ENCODE results near the gene GDF10. TPM values are rescaled to one million over a fixed set of nuclear protein-coding genes. Genes with fewer than 3 reads are reported as not detected.
A peak's percentile ranks its signal among the peaks of the same experiment; 100 is the strongest.

Gene GDF10
- total and polyA plus RNA-seq, 9 of the 15 experiments (the other 6 are each of a cell fraction or from before 2014, with no cell fraction given), result 0.03 to 0.20 (median 0.11) TPM; not detected in 6

- ATAC-seq (no peak), FAIRE-seq (no peak), DNase-seq (ENCODE audit: extremely low read depth in 1 of 4, low spot score in 3 of 4) (no peak)
- peak overlapping the region in 1 of 2 experiments; percentile 17; a peak in 1 of 4 replicates for H3K9ac ChIP-seq (ENCODE audit: insufficient read depth in 1 of 2, low read depth in 2 of 2, low read length in 2 of 2)
- intact Hi-C loops (cut with micrococcal nuclease), result no loop called here
- no TSS peak for BruUV-seq (replicated peaks)
- H2AFZ ChIP-seq (ENCODE audit: low read depth, low read length), result no peak overlapping the region
- no peak overlapping the region for H3K4me3 ChIP-seq
- no peak overlapping the region for H3K4me2 ChIP-seq (ENCODE audit: insufficient read depth, low read length)
- H3K27me3 ChIP-seq (ENCODE audit: control insufficient read depth in 2 of 2, insufficient read depth in 2 of 2, low read length in 2 of 2), result peaks cover 5 to 40% of the 10 kb centered on the region in 2 experiments; a peak in 3 of 5 replicates
- CTCF ChIA-PET (ENCODE audit: low intra/inter-chr PET ratio), result no interaction called here
- 0 out of 2 replicates have a peak, but pooled peaks cover 5% of the 10 kb centered on the region for H4K20me1 ChIP-seq (replicated peaks; ENCODE audit: control insufficient read depth, insufficient read depth, low read length)
- H3K9me3 ChIP-seq (replicated peaks; ENCODE audit: control insufficient read depth, insufficient read depth, low read depth, low read length), result no peaks in the 10 kb centered on the region
- in situ Hi-C loops (cut with MboI), result no loop called here
- H3K9me1 ChIP-seq (ENCODE audit: control insufficient read depth, insufficient read depth, low read length), result no peaks in the 10 kb centered on the region
- H3K36me3 ChIP-seq (ENCODE audit: control insufficient read depth, insufficient read depth, low read length), result no peaks in the 10 kb centered on the region
- no peaks in the 10 kb centered on the region for H3K79me2 ChIP-seq (ENCODE audit: control insufficient read depth, insufficient read depth, low read length)
- H3K4me1 ChIP-seq (replicated peaks in 1 of 2; ENCODE audit: control insufficient read depth in 2 of 2, insufficient read depth in 2 of 2, low read length in 2 of 2), result peaks cover 0 to 5% of the 10 kb centered on the region in 2 experiments; a peak in 2 of 5 replicates
- POLR2A ChIA-PET, result interaction anchor here (1.1 to 1.4 kb wide), 2 partner anchors 9 to 10 kb away, joined by 4 read pairs; no protein-coding TSS in a partner anchor
- TF ChIP-seq GMEB1 (CRISPR knock-in tag; IDR thresholded peaks at IDR 0.05) (no peak), AFF4 (CRISPR knock-in tag; IDR thresholded peaks at IDR 0.05) (no peak)
- H3K27ac ChIP-seq (ENCODE audit: extremely low read depth, low read depth, low read length), result no peak overlapping the region
- WGBS (ENCODE audit: insufficient coverage, low coverage, missing lambda C conversion rate), result 12% methylated on average over 7 of the region's 7 CpGs
Observed at GRCh38 chr10:47277352-47278151, 22.4 kb upstream of the GDF10 start.

Measured in K562 (cell line).